IPS-18c (cell line): ENCODE measurements around the gene BRSK2.

Experiments
- H3K4me3 ChIP-seq: 2 replicates; pipeline ENCODE4 v1.7.0; 2013; ENCODE audit warnings: low read depth, mild to moderate bottlenecking, low read length, moderate library complexity; ENCODE audit not compliant: insufficient read depth
- H3K9me3 ChIP-seq: one replicate; pipeline ENCODE4 v1.6.1; 2013; ENCODE audit warnings: mild to moderate bottlenecking, low read length, moderate library complexity; ENCODE audit not compliant: control insufficient read depth, insufficient read depth

The BRSK2 gene

GRCh38 chr11:1485504-1485885, 95.8 kb downstream of the BRSK2 start:
- no peak overlapping the region for H3K4me3 ChIP-seq
- H3K9me3 ChIP-seq = no peaks in the 10 kb centered on the region

DNA sequence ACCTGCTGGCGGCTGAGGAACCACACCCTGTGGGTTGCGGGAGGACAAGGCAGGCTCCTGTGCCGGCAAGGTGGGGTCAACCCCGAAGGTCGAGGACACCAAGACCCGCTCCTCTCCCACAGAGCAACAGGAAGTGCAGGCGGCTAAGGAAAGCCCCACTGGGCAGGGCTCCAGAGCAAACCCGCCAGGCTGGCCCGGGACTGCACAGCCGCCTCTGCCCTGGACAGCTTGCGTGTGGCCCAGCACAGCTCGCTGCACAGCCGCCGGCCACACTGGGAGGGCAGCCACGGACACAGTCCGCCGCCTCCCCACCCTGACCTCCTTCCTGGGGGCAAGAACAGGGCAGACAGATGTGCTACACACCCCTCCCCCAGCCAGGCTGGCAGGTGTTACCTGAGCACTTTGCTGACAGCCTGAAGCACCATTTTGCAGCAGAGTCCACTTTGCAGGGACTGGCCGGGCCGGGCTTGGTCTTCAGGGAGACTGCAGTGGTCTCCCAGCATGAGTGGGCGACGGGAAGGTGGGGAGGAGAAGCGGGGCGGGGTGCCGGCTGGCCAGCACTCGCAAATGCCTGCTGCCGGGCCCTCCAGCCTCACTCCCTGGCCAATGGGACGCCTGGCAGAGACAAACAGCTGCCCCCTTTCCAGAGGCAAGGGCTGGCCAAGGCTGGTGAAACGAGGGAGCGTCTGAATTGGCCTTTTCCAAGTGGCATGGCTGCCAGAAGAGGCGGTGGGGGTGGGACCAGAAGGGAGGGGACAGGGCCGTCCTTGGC, 96.5 kb downstream of the BRSK2 start, which contains the start of gene MOB2:
MOB2 (minus strand) TSS at position 726 of the 772 bp plus-strand sequence; CDS start at position 503, 223 bp downstream.
- Histone ChIP-seq H3K4me3 (no peak within 1 kb of the TSS), H3K9me3 (no peaks in the 10 kb centered on the region)

GRCh38 chr11:1487091-1487850, 97.5 kb downstream of the BRSK2 start:
- H3K4me3 ChIP-seq = no peak overlapping the region
- no peaks in the 10 kb centered on the region for H3K9me3 ChIP-seq

- Histone ChIP-seq H3K4me3 (no peak overlapping the region), H3K9me3 (no peaks in the 10 kb centered on the region)
These were observed 98.3 kb downstream of the BRSK2 start for GRCh38 chr11:1487851-1488574.

GRCh38 chr11:1488575-1489180, 98.9 kb downstream of the BRSK2 start:
- H3K9me3 ChIP-seq = no peaks in the 10 kb centered on the region
- no peak overlapping the region for H3K4me3 ChIP-seq

GRCh38 chr11:1490651-1491050, 100.9 kb downstream of the BRSK2 start:
- H3K9me3 ChIP-seq = no peaks in the 10 kb centered on the region
- no peak overlapping the region for H3K4me3 ChIP-seq

DNA sequence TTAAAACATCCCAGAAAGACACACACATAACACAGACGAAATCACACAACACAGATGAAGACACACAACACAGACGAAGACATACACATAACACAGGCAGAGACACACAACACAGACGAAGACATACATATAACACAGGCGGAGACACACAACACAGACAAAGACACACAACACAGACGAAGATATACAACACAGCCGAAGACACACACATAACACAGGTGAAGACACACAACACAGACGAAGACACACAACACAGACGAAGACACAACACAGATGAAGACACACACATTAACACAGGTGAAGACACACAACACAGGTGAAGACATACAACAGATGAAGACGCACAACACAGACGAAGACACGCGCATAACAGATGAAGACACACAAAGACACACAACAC, 101.6 kb downstream of the BRSK2 start:
- no peak overlapping the region for H3K4me3 ChIP-seq
- H3K9me3 ChIP-seq = no peaks in the 10 kb centered on the region

DNA sequence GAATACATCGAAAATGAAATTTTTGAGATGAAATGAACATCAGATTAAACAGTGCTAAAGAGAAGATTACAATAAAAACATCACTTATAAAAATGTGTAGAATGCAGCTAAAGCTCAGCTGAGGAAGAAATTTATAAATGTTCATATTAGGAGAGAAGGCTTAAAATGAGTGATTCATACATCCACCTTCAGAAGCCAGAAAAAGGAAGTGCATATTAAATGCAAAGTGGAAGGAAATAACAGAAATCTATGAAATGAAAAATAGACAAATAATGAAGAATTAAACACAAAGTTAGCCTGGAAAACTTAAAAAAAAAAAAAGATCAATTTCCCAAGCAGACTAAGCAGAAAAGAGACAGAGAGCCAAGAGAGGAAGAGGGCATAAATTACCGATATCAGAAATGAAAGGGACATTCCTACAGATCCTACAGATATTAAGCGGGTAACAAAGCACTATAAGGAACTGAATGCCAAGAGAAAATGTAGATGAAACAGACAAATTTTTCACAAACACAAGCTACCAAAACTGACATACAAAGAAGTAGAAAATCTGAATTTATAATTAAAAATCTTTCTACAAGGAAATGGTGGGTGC, 104.0 kb downstream of the BRSK2 start:
- Histone ChIP-seq H3K9me3 (peaks cover 2% of the 10 kb centered on the region), H3K4me3 (no peak overlapping the region)

DNA sequence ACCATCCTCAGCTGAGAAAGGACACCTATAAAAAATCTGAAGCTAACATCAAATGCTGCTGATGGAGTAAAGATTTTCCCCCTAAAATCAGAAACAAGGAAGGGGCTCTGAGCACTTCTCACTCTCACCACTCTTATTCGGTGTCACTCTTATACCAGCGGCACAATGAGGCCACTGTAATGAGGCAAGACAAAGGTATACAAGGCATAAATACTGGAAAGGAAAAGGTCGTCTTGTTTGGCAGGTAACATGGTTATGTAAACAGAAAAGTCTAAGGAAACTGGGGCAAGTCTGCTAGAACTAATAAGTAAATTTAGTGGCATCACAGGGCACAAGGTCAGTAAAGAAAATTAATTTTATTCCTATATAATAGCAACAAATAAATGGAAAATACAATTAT, 104.9 kb downstream of the BRSK2 start:
- Histone ChIP-seq H3K9me3 (peaks cover 2% of the 10 kb centered on the region), H3K4me3 (no peak overlapping the region)

DNA sequence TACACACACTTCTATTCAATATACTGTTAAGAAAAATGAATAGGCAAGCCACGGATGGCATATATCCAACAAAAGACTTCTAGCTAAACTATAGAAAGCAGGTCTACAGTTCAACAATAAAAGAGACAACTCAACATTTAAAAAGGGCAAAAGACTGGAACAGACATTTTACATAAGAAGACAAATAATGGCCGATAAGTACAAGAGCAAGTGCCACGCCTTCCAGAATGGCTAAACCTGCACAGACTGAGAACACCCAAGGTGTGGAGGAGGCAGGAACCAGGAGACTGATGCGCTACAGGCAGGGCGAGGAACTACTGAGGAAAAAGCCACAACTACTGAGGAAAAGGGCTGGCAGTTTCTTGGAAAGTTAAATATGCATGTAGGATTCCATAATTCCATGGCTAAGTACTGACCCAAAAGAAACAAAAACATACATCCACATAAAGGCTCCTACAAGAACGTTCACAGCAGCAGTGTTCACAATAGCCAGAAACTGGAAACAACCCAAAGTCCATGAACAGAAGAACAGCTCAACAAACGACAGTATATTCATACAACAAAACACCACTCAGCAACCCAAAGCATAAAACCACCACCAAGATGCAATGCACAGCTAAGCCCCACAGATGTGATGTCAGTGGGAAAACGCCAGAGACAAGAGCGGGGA, 106.5 kb downstream of the BRSK2 start:
- H3K9me3 ChIP-seq = peaks cover 2% of the 10 kb centered on the region
- no peak overlapping the region for H3K4me3 ChIP-seq

GRCh38 chr11:1496761-1497095, 107.0 kb downstream of the BRSK2 start:
- Histone ChIP-seq H3K9me3 (peaks cover 2% of the 10 kb centered on the region), H3K4me3 (no peak overlapping the region)

DNA sequence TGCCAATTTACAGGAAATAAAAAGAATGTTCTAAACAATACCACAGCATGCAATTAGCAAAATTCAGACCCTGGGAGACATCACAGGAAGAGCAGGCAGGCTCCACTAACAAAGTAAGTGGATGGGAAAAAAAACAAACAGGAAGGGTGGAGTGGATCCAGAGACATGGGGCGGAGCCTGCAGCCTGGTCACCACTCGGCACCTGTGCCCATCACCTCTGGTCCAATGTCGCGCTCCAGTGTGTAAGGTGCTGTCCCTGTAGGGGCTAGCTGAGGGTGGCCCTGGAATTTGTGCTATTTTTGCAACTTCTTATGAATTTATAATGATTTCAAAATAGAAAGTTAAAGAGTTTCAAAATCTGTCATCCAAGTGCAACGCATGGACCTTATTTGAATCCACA, 107.9 kb downstream of the BRSK2 start:
- Histone ChIP-seq H3K9me3 (peaks cover 2% of the 10 kb centered on the region), H3K4me3 (no peak overlapping the region)

DNA sequence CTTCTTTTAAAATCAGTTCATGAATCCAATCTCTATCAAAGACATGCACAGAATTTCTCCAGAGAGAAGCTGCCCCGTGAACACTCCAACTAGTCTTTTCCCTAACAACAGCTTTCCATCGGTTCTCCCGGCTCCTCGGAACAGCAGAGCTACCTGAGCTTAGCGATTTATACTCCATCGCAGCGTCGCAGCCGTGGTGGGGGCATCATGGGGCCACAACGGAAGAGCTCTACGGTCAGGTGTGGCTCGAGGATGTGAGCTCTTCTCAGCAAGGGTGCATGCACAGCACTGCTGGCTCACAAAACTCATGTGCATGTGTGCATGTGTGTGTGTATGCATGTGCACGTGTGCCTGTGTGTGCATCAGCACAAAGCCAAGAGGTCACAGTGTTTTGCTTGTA, 108.5 kb downstream of the BRSK2 start:
- Histone ChIP-seq H3K4me3 (no peak overlapping the region), H3K9me3 (peaks cover 2% of the 10 kb centered on the region)

DNA sequence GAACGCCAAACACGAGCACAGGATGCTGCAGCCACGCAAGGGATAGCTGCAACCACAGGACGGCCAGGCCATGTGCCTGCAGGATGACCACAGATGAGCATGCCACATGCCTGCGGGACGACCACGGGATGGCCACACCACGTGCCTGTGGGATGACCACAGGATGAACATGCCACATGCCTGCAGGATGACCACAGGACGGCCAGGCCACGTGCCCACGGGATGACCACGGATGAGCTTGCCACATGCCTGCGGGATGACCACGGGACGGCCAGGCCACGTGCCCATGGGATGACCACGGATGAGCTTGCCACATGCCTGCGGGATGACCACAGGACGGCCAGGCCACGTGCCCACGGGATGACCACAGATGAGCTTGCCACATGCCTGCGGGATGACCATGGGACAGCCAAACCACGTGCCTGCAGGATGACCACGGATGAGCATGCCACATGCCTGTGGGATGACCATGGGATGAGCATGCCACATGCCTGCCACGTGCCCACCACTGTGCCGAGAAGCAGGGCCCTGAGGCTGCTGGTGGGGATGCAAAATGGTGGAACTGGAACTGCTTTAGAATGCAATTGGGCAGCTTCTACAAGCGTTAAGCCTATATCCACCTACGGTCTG, 109.6 kb downstream of the BRSK2 start:
- H3K4me3 ChIP-seq = no peak overlapping the region
- H3K9me3 ChIP-seq = peaks cover 2% of the 10 kb centered on the region

DNA sequence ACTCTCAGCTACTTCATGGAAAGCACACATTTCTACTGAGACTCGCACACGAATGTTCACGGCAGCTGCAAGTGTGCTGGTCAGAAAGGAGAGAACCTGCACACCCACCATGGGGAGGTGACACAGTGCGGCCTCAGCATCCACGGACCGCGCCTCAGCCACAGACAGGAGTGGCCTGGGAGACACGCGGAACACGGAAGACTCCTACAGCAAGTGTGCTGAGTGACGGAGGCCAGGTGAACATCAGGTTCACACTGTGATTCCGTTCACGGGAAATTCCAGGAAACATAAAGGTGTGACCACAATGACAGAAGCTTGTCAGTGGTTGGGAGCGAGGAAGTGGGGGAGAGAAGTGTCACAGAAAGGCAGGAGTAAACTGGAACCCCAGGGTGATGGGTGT, 110.2 kb downstream of the BRSK2 start:
- H3K4me3 ChIP-seq = no peak overlapping the region
- peaks cover 2% of the 10 kb centered on the region for H3K9me3 ChIP-seq
